C4-2B (cell line): ENCODE measurements around the gene MOXD1.

Experiments
- ZFX ChIP-seq: fragments of 450-650 bp; IDR thresholded peaks from 2 replicates; pipeline ENCODE4 v1.6.1; 2017
- TF ChIP-seq, protein P1 (sequence below): fragments of 450-650 bp; conservative IDR thresholded peaks from 2 replicates; pipeline ENCODE4 v1.5.1; 2017; ENCODE audit warnings: mild to moderate bottlenecking

- TF ChIP-seq, protein P1, sequence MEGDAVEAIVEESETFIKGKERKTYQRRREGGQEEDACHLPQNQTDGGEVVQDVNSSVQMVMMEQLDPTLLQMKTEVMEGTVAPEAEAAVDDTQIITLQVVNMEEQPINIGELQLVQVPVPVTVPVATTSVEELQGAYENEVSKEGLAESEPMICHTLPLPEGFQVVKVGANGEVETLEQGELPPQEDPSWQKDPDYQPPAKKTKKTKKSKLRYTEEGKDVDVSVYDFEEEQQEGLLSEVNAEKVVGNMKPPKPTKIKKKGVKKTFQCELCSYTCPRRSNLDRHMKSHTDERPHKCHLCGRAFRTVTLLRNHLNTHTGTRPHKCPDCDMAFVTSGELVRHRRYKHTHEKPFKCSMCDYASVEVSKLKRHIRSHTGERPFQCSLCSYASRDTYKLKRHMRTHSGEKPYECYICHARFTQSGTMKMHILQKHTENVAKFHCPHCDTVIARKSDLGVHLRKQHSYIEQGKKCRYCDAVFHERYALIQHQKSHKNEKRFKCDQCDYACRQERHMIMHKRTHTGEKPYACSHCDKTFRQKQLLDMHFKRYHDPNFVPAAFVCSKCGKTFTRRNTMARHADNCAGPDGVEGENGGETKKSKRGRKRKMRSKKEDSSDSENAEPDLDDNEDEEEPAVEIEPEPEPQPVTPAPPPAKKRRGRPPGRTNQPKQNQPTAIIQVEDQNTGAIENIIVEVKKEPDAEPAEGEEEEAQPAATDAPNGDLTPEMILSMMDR, result no peak
- no peak for TF ChIP-seq ZFX
Measured at GRCh38 chr6:132404330-132404729, 3.1 kb upstream of the MOXD1 start.
